ENCODE measurements around the gene ZNF429.
"Not testable (repeated sequence)": the region's sequence is repeated elsewhere in the genome, so short reads cannot be mapped to it uniquely, and the experiment has no call there.

GRCh38 chr19:21567806-21568205 lies 62.4 kb downstream of the ZNF429 start:
- not testable (repeated sequence) for TF ChIP-seq CTCF, MYC (IDR thresholded peaks at IDR 0.05; ENCODE audit: low read depth, low read length)

Measured in NB4 (cell line).